Activated effector memory CD4-positive, alpha-beta T cell treated with anti-CD3 and anti-CD28 coated beads, Interleukin-2, amount 50 U/mL, for 16 hours (primary cell): ENCODE results near the gene ACKR2.
"Not testable (repeated sequence)": the region's sequence is repeated elsewhere in the genome, so short reads cannot be mapped to it uniquely, and the experiment has no call there.

Source experiments
- DNase-seq: peaks from one replicate; pipeline ENCODE4 v3.0.0-alpha.2; 2020

Gene ACKR2

GRCh38 chr3:42801784-42802183 is 7.5 kb upstream of the ACKR2 start:
- no peak for DNase-seq

GRCh38 chr3:42802876-42803413 is 6.3 kb upstream of the ACKR2 start:
- no peak for DNase-seq

GRCh38 chr3:42803414-42804105 is 5.7 kb upstream of the ACKR2 start:
- DNase-seq, result no peak

GRCh38 chr3:42804106-42804830 is 5.0 kb upstream of the ACKR2 start, which contains the start of gene HIGD1A:
HIGD1A (minus strand) TSS chr3:42804490; CDS start chr3:42794253, 10,237 bp downstream.
- peak; percentile 97 for DNase-seq

- no peak for DNase-seq
These were observed 4.5 kb upstream of the ACKR2 start for GRCh38 chr3:42804831-42805132.

GRCh38 chr3:42805141-42805821 is 4.0 kb upstream of the ACKR2 start:
- no peak for DNase-seq

GRCh38 chr3:42807929-42808328 is 1.3 kb upstream of the ACKR2 start:
- no peak for DNase-seq

- not testable (repeated sequence) for DNase-seq
These were observed 1.5 kb downstream of the ACKR2 start for GRCh38 chr3:42810706-42811105.

GRCh38 chr3:42811118-42811883 is 2.1 kb downstream of the ACKR2 start:
- not testable (repeated sequence) for DNase-seq

- no peak for DNase-seq
These were observed 5.0 kb downstream of the ACKR2 start for GRCh38 chr3:42814246-42814645.

- no peak for DNase-seq
These were observed 5.8 kb downstream of the ACKR2 start for GRCh38 chr3:42814914-42815507.

GRCh38 chr3:42815826-42816225 is 6.6 kb downstream of the ACKR2 start:
- DNase-seq, result no peak

GRCh38 chr3:42819351-42819965 is 10.2 kb downstream of the ACKR2 start:
- no peak for DNase-seq

- DNase-seq, result no peak
These were observed 11.5 kb downstream of the ACKR2 start for GRCh38 chr3:42820746-42821051.

GRCh38 chr3:42822828-42823227 is 13.6 kb downstream of the ACKR2 start:
- no peak for DNase-seq

- DNase-seq, result no peak
These were observed 14.1 kb downstream of the ACKR2 start for GRCh38 chr3:42823351-42823750.

- no peak for DNase-seq
These were observed 16.9 kb downstream of the ACKR2 start for GRCh38 chr3:42826141-42826540.

GRCh38 chr3:42827023-42827422 is 17.8 kb downstream of the ACKR2 start:
- no peak for DNase-seq

- DNase-seq, result no peak
These were observed 18.4 kb downstream of the ACKR2 start for GRCh38 chr3:42827654-42828053.

GRCh38 chr3:42829083-42829627 is 19.9 kb downstream of the ACKR2 start:
- no peak for DNase-seq

GRCh38 chr3:42829628-42830436 is 20.6 kb downstream of the ACKR2 start:
- no peak for DNase-seq
